ENCODE measurements around the gene FCER2.

GRCh38 chr19:7680606-7681339 lies 21.2 kb downstream of the FCER2 start, which contains the start of gene TRAPPC5:
- TF ChIP-seq CTCF (IDR thresholded peaks at IDR 0.05; ENCODE audit: low read length): peak; percentile 98
- no peak for TF ChIP-seq EZH2phosphoT487 (IDR thresholded peaks at IDR 0.05; ENCODE audit: low read length)
